T-helper 1 cell treated with Interleukin-12 subunit alpha and Interleukin-12 subunit beta and Interleukin-4 antibody, amounts not matched to agents 30 ng/mL and 1 ng/mL, for 36 hours (primary cell): ENCODE measurements around the gene CIRBP. TPM values are rescaled to one million over a fixed set of nuclear protein-coding genes. Genes with fewer than 3 reads are reported as not detected.

Experiments
- intact Hi-C: fragments of 100-400 bp; cut with micrococcal nuclease; formaldehyde crosslinking; loops from one replicate; pipeline ENCODE4 v1.15.1; 2024
- total RNA-seq: library from RNA; stranded (reverse); gene quantifications from 2 replicates; pipeline ENCODE4 v1.2.3, GENCODE V29; 2022

Gene CIRBP
- total RNA-seq, 1 donor from 2014 or later: 208 TPM

DNA sequence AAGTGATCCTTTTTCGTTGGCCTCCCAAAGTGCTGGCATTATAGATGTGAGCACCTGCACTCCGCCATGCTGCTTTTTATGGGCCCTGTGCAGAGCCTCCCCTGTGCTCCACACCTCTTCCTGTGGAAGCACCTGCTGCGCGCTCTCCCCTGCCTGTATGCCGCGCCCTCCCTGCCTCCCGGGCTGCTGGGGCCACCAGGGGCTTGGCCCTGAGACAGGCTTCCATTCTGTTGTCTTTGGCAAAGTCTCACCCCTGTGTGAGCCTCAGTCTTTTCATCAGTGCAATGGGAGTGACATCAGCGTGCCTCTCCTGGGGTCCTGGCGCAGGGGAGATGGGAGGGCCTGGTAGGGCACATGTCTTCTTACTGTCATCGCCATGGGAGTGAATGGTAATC is 7.5 kb downstream of the CIRBP start:
- intact Hi-C loops: loop anchor here (1.0 kb wide), 1 partner anchor 131 kb away; the partner anchor contains the start of gene DAZAP1

DNA sequence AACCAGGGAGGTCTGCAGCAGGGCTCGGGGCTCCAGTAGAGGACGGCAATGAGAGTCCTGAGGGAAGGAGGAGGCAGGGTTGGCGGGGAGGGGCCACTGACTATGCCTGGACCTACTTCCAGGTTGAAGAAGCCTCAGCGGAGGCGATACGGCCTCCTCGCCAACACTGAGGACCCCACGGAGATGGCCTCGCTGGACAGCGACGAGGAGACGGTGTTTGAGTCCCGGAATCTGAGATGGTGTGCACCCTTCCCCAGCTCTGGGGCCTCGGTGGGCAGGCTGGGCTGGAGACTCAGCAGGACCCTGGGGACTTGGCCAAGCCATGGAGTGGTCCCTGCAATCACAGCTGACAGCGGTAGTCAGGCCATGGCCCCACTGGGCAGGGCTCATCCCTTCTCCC is 7.9 kb downstream of the CIRBP start:
- intact Hi-C loops: no loop called here

DNA sequence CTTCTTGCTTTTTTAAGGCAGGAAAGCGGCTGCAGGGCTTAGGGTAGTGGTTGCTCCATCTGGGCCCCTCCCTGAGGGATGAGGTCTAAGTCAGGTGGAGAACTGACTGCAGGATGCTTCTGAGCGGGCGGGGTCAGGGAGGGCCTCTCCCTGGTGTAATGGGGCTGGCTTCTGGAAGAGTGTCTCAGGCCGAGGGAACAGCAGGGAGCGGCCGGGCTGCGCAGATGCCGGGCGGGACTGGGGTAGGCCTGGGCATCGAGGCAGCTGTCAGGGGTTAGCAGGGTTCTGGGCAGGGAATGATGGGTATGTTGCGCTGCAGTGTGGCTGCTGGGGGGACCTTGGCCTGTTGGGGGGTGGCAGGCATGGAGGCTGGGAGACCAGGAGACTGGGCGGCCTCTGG is 8.9 kb downstream of the CIRBP start:
- intact Hi-C loops: loop anchor here (2.0 kb wide), 1 partner anchor 167 kb away; no protein-coding TSS in a partner anchor

DNA sequence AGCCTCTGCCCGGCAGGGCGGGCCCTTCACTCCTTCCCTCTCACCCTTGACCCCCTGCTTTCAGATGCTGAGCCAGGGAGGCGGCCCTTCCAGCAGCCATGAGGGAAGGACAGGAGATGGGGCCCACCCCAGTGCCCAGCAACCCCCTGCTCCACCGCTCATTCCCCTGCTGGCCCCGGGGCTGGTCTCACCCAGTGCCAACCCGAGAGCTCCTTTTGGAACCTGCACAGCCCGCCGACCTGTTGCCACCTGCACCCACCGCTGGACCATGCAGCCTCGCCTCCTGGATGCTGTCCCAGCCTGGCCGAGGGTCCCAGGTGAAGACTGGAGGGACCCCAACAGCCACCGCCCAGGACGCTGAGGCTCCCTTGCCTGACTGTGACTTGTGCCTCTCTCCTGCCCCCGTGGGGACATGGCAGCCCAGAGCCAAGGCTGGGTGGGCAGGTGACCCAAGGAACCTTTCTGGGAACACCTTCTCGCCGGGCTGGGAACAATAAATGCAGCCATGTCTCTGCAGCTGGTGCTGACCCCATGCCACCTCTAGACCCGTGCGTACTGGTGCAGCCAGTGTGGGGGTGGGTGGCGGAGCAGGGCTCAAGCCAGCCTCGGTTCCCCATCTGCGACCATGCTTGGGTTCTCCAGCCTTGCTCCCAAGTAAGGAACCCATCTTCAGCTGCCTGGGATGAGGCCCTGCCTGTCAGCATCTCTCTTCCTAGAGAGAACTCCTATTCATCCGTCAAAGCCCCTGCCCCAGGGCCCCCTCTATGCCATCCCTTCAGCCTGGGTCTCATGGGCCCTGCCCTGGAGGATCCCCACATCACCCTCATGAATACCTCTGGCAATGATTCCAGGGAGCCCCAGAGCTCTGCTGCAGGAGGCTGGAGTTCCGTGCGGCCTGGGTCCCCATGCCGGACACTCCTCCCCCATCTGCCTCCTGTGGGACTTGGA is 9.9 kb downstream of the CIRBP start:
- intact Hi-C loops: loop anchor here (1.0 to 2.0 kb wide), 2 partner anchors 93 to 166 kb away; no protein-coding TSS in a partner anchor

DNA sequence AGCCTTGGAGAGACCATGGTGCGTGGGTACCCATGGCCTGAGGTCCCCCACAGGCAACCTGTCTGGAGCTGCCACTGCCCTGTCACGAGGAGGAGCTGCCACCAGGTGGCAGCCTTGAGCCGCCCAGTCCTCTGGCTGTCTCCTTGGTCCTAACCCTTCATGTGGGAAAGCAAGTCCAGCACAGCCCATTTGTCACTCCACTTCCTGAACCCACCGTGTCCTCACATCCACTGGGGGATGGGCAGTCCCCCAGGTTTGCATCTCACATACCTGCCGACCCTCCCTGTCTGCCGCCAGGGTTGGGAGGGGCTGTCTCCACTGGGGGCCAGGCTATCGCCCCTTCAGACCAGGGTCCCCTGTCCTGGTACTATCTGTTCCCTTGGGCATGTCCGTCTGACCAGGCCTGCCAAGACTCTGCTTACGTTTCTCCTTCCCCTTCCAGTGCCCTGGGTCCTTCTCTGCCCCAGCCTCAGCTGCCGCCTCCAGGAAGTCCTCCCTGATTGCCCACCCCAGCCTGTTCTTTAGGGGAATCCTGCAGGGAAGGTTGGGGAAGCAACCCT is 10.7 kb downstream of the CIRBP start:
- intact Hi-C loops: loop anchor here (1.0 to 2.0 kb wide), 2 partner anchors 92 to 165 kb away; no protein-coding TSS in a partner anchor

DNA sequence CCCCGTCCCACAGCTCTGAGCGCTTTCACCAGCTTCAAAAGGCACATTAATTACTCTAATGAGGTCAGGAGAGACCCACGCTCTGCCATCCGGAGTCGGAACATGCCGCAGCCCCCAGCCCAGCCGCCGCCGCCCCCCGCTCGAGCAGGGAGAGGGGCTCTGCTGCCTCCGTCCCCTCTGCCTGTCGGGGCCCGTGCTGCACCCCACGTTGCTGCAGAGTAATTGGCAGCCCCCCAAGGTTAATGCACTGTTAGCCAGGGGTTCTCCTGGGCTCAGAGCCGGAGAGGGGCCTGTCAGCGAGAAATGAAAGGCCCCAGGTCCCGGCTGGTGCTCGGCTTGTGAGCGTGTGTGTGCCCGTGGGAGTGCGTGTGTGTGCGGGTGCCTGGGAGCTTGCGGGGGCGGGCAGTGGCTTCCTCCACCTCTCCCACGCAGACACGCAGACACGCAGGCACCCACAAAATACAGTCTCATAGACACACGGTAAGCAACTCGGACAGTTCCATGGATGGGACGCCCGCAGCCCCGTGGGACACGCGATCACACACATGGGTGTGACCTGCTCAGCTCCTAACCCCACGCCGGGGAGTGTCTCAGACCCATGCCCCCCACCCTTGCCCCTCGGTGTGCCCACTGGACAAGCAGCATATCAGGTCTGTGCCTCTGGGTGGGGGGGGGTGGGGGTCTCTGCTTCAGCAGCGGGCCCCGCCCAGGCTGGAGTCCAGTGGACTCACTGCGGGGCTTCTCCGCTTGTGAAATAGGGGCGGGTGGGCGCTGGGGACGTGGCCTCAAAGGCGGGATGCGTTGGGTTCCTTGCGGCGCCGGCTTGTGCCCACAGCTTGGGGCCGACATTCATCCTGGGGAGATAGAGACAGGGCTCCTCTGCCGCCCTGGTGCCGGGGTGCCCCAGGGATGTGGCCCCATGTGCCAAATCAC is 11.8 kb downstream of the CIRBP start:
- intact Hi-C loops: no loop called here

DNA sequence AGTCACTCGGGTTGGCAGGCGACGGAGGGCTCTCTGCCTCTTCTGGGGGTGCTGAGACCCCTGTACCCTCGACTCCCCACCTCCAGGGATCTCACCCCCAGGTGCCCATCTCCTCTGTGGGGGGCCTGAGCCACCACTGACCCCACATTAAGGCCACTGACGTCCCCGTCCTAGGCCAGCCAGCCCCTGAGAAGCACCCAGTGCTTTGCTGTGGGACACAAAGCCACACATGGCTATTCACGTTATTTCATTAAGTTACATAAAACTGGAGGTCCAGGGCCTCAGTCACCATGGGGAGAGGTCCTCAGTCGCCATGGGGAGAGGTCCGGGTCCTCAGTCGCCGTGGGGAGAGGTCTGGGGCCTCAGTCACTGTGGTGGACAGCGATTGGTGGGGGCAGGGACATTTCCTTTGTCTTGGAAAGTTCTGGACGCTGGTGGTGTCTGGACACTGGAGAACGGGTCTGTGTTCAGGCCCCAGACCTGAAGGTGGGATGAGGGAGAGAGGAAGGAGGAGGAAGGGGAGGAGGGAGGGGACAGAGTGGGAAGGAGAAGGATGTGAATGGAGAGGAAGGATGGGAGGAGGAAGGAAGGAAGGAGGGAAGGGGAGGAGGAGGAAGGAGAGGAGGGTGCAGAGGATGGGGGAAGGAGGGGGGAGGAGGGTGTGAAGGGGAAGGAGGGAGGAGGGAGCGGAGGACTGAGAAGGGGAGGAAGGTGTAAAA is 12.6 kb downstream of the CIRBP start:
- intact Hi-C loops: no loop called here

DNA sequence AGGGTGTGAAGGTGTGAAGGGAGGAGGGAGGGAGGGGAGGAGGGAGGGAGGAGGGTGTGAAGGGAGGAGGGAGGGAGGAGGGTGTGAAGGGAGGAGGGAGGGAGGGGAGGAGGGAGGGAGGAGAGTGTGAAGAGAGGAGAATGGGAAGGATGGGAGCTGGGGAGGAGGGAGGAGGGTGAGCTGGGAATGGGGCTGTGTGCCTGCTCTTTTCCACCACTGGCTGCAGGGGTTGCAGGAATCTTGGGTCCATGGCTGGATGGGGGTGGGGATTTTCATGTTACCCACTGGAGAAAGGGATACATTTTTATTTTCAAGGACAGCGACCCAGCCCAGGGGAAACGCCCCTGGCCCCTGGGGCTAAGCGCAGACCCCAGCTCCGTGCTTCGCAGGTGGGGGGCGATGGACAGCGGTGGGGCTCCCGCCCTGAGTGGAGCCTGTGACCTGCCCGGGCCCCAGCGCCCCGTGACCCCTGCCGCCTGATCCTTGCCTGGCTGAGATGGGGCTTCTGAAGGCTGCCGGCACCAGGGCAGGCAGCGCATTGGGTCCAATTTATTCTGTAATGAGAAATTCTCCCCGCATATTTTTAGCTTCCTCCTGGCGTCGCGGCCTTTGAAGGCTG is 13.6 kb downstream of the CIRBP start:
- intact Hi-C loops: no loop called here

DNA sequence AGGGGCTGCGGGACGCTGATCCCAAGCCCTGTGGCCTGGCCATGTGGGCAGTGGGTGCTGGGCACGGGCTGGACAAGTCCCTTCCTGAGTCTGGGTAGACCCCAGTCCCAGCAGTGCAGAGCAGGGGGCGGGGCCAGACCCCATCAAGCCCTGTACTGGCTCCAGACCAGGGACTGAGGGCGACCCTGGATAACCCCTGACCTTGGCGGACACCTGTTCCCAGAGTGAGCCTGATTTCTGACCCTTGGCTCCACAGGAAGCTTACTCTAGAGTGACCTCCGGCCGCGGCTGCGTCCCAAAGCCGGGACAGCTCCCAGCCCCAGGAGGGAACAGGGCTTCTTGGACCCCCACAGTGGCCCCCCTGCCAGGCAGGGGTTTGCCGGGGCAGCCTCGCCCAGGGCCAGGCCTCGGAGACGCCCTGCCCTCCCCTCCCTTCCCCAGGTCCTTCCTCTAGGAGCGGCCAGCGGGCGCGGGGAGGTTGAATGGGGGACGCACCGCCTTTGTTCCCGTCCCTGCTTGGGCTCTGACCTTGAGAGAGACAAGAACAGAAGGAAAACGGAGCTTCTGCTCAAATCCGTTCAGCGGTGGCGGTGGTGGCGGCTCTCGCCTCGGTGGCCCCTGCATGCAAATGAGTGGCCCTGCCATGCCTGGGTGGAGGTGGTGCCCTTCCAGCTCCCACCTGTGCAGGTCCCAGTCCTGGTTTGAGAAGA is 14.2 kb downstream of the CIRBP start:
- intact Hi-C loops: no loop called here

DNA sequence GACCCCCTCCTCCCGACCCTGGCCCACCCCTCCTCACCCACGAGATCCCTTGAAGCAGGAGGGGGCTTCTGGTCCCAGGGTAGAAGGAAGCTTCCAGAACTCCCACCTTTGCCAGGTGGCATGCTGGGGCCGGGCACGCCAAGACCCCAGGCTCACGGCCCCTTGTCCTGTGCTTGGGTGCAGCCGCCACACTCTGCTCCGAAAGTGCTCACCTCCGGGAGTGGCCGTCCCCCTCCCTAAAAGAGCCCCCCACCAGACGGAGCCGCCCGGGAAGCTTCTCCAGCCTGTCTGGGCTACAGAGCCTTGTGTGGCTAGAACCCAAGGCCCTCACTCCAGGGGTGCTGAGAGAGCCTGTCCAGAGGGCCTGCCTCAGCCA is 14.8 kb downstream of the CIRBP start:
- intact Hi-C loops: no loop called here

DNA sequence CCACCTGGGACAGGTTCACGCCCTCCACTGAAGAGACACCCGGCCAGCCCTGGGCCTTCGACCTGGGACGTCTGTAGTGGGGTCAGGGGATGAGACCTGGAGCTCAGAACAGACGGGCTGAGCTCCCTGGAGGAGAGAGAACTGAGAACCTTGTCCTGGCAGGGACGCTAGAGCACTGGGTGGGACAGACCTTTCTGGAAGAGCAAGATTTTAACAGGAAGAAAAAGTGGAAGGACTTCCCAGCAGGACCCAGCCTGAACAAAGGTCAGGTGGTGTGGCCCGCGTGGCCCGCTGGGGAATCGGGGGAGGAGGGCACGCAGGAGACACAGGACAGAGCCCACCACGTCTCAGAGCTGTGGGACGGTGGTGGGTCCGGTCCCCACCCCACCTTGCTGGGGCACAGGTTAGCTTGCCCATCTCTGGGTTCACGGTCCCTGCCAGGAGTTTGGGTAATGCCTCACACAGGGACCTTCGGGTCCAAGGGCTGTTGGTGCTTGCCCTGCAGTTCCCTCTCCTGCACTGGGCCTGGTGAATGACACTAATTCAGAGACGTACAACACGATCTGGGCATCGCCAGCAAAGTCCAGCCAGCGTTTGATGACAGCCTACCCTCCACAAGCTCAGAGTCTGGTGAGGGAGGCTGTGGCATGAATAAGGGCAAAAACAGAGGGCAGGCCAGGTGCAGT is 15.3 kb downstream of the CIRBP start:
- intact Hi-C loops: no loop called here

DNA sequence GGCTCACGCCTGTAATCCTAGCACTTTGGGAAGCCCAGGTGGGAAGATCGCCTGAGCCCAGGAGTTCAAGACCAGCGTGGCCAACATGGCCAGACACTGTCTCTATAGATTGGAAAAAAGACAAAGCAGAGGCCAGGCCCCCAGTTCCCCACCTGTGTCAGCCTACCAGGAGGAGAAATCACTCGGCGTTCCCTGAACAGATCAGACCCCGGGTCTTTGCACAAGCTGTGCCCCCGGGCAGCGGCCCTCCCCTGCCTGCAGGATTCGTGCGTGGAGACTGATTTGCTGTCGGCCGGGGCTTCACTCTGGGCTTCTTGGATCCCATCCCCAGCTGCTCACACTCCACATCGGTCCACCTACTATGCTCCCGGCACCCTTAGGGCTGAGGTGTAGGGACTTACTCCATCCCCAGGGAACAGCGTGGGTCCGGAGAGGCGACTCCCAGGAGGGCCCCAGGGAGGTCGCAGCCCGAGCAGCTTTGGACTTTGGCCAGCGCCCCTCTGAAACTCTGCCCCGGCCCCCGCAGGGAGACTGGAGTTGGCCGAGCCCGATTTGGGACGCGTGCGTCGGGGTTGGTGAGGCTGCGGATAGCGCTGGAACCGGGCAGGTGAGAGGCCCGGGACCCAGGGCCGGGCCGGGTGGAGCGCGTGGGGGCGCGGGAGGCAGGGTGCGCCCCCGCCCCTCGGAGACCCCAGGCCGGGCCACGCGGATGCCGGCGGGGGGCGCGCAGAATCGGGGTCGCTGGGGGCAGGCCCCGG is 16.0 kb downstream of the CIRBP start:
- intact Hi-C loops: no loop called here

DNA sequence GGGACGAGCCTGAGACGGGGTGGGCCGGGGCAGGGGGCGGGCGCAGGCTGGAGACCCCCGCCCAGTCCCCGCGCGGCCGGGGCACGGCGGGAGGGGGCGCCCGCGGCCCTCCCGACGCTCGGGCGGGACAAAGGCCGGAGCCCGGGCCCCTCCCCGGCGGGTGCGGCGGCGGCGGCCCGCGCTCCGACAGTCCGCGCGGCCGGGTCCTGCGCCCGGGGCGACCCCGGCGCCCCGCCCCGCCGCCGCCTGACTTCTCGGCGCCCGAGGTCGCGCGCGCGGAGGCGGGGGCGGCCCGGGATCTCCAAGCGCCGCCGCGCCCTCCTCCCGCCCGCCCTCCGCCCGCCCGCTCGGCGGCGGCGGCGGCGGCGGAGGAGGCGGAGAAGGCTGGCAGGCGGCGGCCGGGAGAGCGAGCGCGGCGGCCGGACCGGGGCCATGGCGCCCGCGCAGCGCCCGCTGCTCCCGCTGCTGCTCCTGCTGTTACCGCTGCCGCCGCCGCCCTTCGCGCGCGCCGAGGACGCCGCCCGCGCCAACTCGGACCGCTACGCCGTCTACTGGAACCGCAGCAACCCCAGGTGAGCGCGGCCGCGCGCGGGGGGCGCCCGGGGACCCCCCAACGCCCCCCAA is 16.7 kb downstream of the CIRBP start, which contains the start of gene EFNA2:
Gene EFNA2 (plus strand): TSS at position 137 of the 624 bp plus-strand sequence. CDS start 296 bp downstream, at position 433.
- intact Hi-C loops: no loop called here

DNA sequence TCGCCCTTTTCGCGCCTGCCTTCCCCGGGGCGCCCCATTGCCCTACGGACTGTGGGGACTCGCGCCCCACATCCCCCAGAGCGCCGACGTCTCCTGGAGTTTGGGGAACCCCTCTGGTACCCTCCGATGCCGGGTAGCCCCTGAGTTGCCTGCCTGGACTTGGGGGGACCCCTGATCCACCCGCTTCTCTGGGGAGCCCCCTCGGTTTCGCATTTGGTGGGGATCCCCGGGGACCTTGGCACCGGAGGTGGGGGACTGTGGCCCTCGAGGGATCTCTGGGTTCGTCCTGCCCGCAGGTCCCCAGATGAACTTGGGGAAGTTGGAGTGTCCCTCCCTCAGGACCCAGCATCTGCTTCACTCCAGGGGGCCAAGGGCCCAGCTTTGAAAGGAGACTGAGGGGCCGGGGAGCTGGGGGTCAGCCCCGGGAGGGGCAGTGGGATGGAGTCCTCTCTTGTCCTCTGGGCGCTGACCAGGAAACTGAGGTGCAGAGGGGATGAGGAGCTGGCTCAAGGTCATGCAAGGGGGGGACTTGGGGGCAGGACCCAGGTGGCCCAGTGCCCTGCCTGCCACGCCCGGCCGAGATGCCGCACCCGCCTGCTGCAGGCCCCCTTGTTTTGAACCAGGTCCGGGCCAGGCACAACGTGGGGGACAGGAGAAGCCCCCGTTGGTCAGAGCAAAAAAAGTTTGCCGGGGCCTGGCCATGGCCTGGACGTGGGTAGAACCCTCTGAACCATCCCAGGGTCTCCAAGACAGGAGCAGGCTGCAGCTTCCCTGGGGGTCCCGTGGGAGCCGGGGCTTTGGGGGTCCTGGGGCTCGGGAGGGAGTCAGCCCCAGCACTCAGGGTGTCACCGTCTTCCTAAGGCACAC is 17.6 kb downstream of the CIRBP start:
- intact Hi-C loops: no loop called here

DNA sequence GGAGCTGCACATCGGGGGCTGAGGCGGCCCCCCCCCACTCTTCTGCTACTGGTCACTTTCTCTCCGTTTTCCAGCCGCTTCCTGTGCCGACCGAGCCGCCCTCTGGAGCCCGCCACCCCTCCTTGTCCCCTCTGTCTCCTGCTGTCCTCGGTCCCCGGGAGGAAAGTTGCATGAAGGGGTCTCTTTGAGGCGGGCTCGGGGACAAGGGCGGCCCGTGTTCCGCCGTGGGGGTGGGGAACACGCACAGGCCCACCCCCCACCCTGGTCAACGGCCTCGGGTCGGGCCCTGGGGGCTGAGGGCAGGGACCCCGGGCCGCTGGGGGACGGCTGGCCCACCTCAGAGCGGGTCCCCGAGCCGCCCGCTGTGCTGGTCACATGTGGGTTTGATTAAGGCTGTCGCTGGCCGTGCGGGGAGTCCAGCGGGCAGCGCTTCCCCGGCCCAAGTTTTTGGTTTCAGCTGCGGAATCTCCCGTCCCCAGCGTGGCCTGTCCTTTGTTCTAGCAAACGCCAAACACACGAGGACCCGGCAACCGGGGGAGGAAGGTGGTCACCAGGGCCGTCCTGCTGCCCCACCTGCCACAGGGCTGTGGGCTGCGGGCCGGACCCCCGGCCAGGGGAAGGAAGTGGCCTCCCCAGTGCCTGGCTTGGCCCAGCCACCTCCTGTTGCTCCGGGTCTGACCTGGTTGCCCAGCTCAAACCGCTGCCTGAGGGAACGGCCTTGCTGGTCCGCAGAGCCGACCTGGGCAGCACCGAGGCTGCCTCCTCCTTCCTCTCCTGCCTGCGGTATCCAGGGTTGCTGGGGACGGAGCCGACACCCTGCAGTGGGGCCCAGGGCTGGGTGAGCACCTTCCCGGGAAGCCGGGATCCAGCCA is 18.5 kb downstream of the CIRBP start:
- intact Hi-C loops: no loop called here

DNA sequence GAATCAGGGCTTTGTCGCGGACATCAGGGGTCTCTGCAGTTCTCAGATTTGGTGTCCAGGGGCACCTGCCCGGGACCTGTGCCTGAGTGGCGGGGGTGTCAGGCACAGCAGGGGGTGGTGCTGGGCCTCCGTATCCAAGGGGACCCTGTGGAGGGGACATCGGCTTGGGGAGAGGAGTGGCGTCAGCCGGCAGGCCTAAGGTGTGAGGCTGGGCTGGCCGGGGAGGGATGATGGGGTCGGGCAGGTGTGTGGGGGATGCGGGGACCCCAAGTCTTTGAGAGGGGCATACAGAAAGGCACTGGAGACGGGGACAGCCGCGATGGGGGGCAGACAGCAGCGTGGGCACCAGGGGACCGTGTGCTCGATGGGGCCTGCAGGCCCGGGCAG is 19.1 kb downstream of the CIRBP start:
- intact Hi-C loops: no loop called here
